GM23338 (cell line): Measurements from ENCODE around the gene ADAMTS18.

Experiments used
- CREB1 ChIP-seq: fragments of 250-450 bp; sonication (Bioruptor Pico); IDR thresholded peaks from 2 replicates; pipeline ENCODE4 v1.5.0; 2020; ENCODE audit warnings: low read depth, mild to moderate bottlenecking, moderate library complexity
- EZH2 ChIP-seq: fragments of 200-600 bp; sonication (generic); IDR thresholded peaks from one replicate; pipeline ENCODE4 v1.8.0; 2017; ENCODE audit warnings: antibody characterized with exemption, mild to moderate bottlenecking, low read depth; ENCODE audit not compliant: unreplicated experiment
- EZH2phosphoT487 ChIP-seq: fragments of 200-600 bp; sonication (generic); IDR thresholded peaks from one replicate; pipeline ENCODE4 v1.8.1; 2018; ENCODE audit warnings: antibody characterized with exemption; ENCODE audit not compliant: unreplicated experiment
- JUNB ChIP-seq: IDR thresholded peaks from one replicate; pipeline ENCODE4 v1.6.1; 2016; ENCODE audit warnings: antibody characterized with exemption; ENCODE audit not compliant: unreplicated experiment
- POLR2AphosphoS5 ChIP-seq: IDR thresholded peaks from 2 replicates; pipeline ENCODE4 v1.6.1; 2016; ENCODE audit warnings: antibody characterized with exemption, low read depth
- STAT1 ChIP-seq: IDR thresholded peaks from one replicate; pipeline ENCODE4 v1.6.1; 2016; ENCODE audit warnings: antibody characterized with exemption; ENCODE audit not compliant: unreplicated experiment
- TF ChIP-seq, protein P1 (sequence below), 2 experiments: fragments of 200-600 bp in 1 of 2; sonication (generic) in 1 of 2; conservative IDR thresholded peaks; 2 replicates each; pipeline versions ENCODE4 v1.5.1 to v1.6.1; 2016 to 2017; ENCODE audit warnings: antibody characterized with exemption in 2 of 2, low read depth in 2 of 2, mild to moderate bottlenecking in 2 of 2, moderate library complexity in 1 of 2
- TF ChIP-seq, protein P2 (sequence below): IDR thresholded peaks from one replicate; pipeline ENCODE4 v1.6.1; 2018; ENCODE audit warnings: antibody characterized with exemption; ENCODE audit not compliant: unreplicated experiment
- TF ChIP-seq, protein P3 (sequence below): IDR thresholded peaks from 2 replicates; pipeline ENCODE4 v1.6.1; 2016; ENCODE audit warnings: antibody characterized with exemption

DNA sequence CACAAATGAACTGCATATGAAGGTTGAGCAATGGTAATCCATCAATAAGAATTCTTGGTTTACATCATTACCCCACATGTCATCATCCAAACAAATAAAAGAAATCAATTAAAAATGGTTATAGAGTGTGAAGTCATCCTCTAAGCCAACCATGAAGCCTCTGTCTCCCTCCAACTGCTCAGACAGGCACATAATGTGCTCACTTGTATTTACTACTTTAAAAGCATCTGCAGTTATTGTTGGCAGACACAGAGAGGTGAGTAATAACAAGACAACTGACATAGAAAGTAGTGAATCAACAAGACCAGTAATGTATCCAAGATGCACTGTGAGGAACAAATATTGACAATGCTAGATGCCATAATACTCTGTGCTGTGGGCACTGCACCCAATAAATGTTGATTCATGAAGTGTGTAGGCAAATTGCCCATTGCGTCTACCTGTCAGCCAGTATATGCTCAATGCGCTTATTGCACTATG lies 20.0 kb downstream of the ADAMTS18 start:
- TF ChIP-seq, protein P1, sequence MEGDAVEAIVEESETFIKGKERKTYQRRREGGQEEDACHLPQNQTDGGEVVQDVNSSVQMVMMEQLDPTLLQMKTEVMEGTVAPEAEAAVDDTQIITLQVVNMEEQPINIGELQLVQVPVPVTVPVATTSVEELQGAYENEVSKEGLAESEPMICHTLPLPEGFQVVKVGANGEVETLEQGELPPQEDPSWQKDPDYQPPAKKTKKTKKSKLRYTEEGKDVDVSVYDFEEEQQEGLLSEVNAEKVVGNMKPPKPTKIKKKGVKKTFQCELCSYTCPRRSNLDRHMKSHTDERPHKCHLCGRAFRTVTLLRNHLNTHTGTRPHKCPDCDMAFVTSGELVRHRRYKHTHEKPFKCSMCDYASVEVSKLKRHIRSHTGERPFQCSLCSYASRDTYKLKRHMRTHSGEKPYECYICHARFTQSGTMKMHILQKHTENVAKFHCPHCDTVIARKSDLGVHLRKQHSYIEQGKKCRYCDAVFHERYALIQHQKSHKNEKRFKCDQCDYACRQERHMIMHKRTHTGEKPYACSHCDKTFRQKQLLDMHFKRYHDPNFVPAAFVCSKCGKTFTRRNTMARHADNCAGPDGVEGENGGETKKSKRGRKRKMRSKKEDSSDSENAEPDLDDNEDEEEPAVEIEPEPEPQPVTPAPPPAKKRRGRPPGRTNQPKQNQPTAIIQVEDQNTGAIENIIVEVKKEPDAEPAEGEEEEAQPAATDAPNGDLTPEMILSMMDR (conservative IDR thresholded peaks at IDR 0.05; ENCODE audit: low read depth in 2 of 2), result no peak
- TF ChIP-seq EZH2 (no peak), STAT1 (no peak), POLR2AphosphoS5 (no peak), CREB1 (CRISPR knock-in tag) (no peak), EZH2phosphoT487 (no peak), JUNB (no peak)
- TF ChIP-seq, protein P2, sequence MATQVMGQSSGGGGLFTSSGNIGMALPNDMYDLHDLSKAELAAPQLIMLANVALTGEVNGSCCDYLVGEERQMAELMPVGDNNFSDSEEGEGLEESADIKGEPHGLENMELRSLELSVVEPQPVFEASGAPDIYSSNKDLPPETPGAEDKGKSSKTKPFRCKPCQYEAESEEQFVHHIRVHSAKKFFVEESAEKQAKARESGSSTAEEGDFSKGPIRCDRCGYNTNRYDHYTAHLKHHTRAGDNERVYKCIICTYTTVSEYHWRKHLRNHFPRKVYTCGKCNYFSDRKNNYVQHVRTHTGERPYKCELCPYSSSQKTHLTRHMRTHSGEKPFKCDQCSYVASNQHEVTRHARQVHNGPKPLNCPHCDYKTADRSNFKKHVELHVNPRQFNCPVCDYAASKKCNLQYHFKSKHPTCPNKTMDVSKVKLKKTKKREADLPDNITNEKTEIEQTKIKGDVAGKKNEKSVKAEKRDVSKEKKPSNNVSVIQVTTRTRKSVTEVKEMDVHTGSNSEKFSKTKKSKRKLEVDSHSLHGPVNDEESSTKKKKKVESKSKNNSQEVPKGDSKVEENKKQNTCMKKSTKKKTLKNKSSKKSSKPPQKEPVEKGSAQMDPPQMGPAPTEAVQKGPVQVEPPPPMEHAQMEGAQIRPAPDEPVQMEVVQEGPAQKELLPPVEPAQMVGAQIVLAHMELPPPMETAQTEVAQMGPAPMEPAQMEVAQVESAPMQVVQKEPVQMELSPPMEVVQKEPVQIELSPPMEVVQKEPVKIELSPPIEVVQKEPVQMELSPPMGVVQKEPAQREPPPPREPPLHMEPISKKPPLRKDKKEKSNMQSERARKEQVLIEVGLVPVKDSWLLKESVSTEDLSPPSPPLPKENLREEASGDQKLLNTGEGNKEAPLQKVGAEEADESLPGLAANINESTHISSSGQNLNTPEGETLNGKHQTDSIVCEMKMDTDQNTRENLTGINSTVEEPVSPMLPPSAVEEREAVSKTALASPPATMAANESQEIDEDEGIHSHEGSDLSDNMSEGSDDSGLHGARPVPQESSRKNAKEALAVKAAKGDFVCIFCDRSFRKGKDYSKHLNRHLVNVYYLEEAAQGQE, result no peak
- TF ChIP-seq, protein P3, sequence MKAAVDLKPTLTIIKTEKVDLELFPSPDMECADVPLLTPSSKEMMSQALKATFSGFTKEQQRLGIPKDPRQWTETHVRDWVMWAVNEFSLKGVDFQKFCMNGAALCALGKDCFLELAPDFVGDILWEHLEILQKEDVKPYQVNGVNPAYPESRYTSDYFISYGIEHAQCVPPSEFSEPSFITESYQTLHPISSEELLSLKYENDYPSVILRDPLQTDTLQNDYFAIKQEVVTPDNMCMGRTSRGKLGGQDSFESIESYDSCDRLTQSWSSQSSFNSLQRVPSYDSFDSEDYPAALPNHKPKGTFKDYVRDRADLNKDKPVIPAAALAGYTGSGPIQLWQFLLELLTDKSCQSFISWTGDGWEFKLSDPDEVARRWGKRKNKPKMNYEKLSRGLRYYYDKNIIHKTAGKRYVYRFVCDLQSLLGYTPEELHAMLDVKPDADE, result no peak
